Fibroblast of villous mesenchyme (primary cell): Measurements from ENCODE around the gene FNBP1L. TPM values are rescaled to one million over a fixed set of nuclear protein-coding genes. Genes with fewer than 3 reads are reported as not detected.

Experiments
- DNase-seq: peaks from one replicate; pipeline ENCODE4 v3.0.0-alpha.2; 2010; ENCODE audit warnings: low read depth
- H3K4me3 ChIP-seq: 2 replicates; pipeline ENCODE4 v1.5.1; 2011; ENCODE audit warnings: low read depth, mild to moderate bottlenecking, low read length
- CTCF ChIP-seq: IDR thresholded peaks from 2 replicates; pipeline ENCODE4 v1.5.1; 2012; ENCODE audit warnings: low read depth, mild to moderate bottlenecking, low read length; ENCODE audit not compliant: insufficient read depth
- total RNA-seq: library from RNA; depleted of rRNA; stranded (reverse); fragments of >200 nt; gene quantifications from 2 replicates; pipeline ENCODE4 v1.2.3, GENCODE V29; 2012

FNBP1L gene
- total RNA-seq, 1 donor, result 10.4 TPM

DNA sequence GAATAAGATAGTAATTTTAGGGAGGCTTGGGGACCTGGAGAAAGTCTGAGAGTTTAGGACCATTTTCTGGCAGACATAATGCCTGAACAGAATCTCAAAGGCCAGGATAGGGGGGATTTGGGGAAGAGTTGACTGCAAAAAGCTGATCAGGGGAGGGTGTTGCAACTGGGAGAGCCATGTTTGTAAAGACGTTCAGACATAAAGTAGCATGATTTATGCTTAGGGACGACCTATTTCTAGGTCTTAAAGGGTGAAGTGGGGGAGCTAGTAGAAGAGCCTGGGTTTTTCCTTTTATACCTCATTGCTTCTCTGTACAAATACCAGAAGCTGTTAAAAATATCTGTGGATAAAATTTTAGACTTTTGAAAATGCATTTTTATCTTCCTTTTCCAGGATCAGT lies 51.2 kb downstream of the FNBP1L start:
- H3K4me3 ChIP-seq, result no peak overlapping the region
- no peak for TF ChIP-seq CTCF
- peak; percentile 5 for DNase-seq

DNA sequence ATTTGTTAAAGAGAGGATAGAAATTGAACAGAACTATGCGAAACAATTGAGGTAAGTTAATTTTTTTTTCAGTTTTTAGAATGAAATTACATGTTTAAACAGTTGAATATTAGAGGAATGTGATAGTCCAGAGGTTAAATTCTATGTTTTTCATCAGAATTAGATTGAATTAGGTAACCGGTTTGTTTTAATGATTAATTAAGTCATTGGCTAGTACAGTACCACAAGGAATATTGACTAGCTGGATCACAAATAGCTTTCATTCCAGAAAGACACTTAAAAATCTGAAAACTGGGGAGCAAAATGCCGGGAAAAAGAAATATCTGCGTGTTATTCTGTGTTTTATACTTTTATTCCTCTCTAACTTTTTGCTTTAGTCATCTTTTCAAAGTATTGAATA lies 51.6 kb downstream of the FNBP1L start:
- TF ChIP-seq CTCF, result no peak
- DNase-seq, result no peak

DNA sequence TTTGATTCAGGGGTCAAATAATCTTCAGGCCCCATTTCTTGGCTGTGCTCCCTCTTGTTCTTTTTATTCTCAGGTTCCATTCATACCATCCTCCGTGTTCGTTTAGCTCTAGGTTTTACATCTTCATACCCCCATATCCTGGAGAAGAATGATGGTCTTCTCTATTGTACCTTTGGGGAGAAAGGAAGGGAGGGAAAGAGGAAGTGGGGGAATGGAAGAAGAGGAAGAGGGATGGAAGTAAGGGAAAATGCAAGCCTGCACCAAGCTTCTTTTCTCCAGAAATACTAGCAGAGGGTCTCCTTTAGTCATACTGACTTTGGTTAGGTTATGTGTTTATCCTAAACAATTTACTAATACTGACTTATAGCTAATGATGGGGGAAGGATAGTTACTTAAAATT lies 52.4 kb downstream of the FNBP1L start:
- TF ChIP-seq CTCF, result no peak
- no peak for DNase-seq
- H3K4me3 ChIP-seq, result no peak overlapping the region

More for the DNA sequence above, 51.6 kb downstream of the FNBP1L start:
- H3K4me3 ChIP-seq, result no peak overlapping the region

DNA sequence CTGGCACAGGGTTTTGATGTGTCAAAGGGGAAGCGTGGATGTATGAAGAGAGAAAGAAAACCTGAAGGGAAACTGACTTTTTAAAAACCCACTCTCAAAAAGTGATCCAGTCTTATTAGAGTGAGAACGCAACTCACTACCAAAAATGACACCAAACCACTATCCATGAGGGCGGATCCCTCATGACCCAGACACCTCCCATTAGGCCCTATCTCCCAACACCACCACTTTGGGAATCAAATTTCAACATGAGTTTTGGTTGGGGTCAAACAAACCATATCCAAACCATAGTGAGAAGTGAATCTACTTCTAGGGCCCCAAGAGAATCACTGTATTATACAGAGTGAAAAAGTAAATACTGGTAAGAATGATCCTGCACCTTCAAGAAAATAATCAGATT lies 53.5 kb downstream of the FNBP1L start:
- no peak for DNase-seq
- TF ChIP-seq CTCF, result no peak

GRCh38 chr1:93501829-93502369 lies 54.0 kb downstream of the FNBP1L start:
- TF ChIP-seq CTCF, result no peak
- H3K4me3 ChIP-seq, result no peak overlapping the region
- no peak for DNase-seq

More for the DNA sequence above, 53.5 kb downstream of the FNBP1L start:
- H3K4me3 ChIP-seq, result no peak overlapping the region

DNA sequence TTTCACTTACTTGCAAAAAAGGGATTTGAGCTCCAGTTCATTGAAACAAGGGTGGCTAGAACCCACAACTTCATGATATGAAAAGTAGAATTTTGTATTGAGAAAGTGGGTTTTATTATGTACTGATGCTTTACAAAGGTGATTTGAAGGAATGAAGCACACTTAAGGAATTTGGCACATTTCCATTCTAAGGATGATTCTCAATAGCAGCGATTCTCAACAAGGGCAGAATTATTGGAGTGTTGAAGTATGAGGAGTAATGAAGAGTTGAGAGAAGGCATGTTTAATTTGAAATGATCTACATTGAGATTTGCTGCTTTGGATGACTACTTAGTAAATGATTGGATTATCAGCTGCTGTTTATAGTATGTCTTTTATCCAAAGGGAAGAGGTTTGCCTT lies 54.7 kb downstream of the FNBP1L start:
- TF ChIP-seq CTCF, result no peak
- DNase-seq, result no peak
- H3K4me3 ChIP-seq, result no peak overlapping the region

- no peak for DNase-seq
- no peak overlapping the region for H3K4me3 ChIP-seq
- TF ChIP-seq CTCF, result no peak
Observed at GRCh38 chr1:93503163-93503562, 55.2 kb downstream of the FNBP1L start.
